ENCODE measurements around the gene GTPBP2. TPM values are rescaled to one million over a fixed set of nuclear protein-coding genes. Genes with fewer than 3 reads are reported as not detected.

The GTPBP2 gene
- total RNA-seq, 1 experiment from 2014 or later = 72.2 TPM

DNA sequence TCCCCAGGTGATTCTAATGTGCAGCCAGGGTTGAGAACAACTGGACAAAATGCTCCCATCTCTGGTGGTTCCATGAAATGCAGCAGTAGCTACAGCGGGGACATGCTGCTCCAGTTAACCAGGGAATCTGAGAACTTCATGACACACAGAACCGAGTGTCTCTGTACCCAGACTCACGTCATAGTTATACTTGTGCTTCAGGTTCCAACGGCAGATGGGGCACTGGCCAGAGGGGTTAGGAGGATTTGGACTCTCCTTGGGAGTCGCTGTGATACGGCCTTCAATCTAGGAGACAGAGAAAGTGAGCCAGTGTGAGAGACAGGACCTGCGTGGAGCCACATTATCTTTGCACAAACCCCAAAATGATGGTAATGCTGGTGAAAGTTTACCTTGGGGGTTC is 49.3 kb upstream of the GTPBP2 start:
- Mint-ChIP-seq H3K27ac (peak overlapping the region in 1 of 3 experiments; percentile 48; a peak in 1 of 7 replicates), H3K4me3 (no peak overlapping the region), H3K9me3 (no peaks in the 10 kb centered on the region), H3K27me3 (ENCODE audit: low read depth) (no peaks in the 10 kb centered on the region), H3K4me1 (peaks cover 9% of the 10 kb centered on the region in 2 experiments), H3K36me3 (ENCODE audit: insufficient read depth in 1 of 3, low read depth in 3 of 3) (peaks cover 37 to 70% (median 45%) of the 10 kb centered on the region in 3 experiments; a peak in 6 of 7 replicates)
- Histone ChIP-seq H4K20me1 (ENCODE audit: control insufficient read depth, insufficient read depth, insufficient read length) (no peaks in the 10 kb centered on the region), H3K27ac (ENCODE audit: insufficient read length, low read depth, low read length) (no peak overlapping the region), H2AK5ac (ENCODE audit: insufficient read length, low read length) (no peak overlapping the region), H3K23ac (ENCODE audit: insufficient read length, low read depth, low read length) (no peak overlapping the region), H4K91ac (ENCODE audit: insufficient read length, low read depth, low read length) (no peak overlapping the region), H3K9ac (ENCODE audit: extremely low read depth, insufficient read length, low read length) (no peak overlapping the region), H3K27me3 (ENCODE audit: insufficient read depth, low read length) (no peaks in the 10 kb centered on the region; the same call in 1 of the 2 replicates), H4K8ac (replicated peaks; ENCODE audit: insufficient read length, low read depth, low read length) (no peak overlapping the region), H3K79me2 (ENCODE audit: insufficient read depth, low read length) (no peaks in the 10 kb centered on the region; the same call in 1 of the 2 replicates), H3K4me1 (ENCODE audit: insufficient read depth, low read length) (no peaks in the 10 kb centered on the region), H3K4ac (ENCODE audit: low read depth, low read length) (no peak overlapping the region), H3K23me2 (ENCODE audit: insufficient read length, low read depth, low read length, poor library complexity, severe bottlenecking) (no peaks in the 10 kb centered on the region), H2BK20ac (ENCODE audit: low read depth, low read length, poor library complexity, severe bottlenecking) (no peak overlapping the region), H3K56ac (ENCODE audit: insufficient read length, low read depth, low read length) (no peak overlapping the region), H4K5ac (ENCODE audit: insufficient read length, low read depth, low read length) (no peak overlapping the region), H3K14ac (ENCODE audit: insufficient read depth, low read length) (no peak overlapping the region), H3K4me2 (ENCODE audit: insufficient read depth, insufficient read length, low read length) (no peak overlapping the region), H2BK12ac (ENCODE audit: insufficient read length, low read depth, low read length) (no peak overlapping the region), H2BK5ac (ENCODE audit: insufficient read length, low read length) (no peak overlapping the region), H3T11ph (ENCODE audit: low read length) (no peak overlapping the region), H3K18ac (ENCODE audit: insufficient read length, low read depth, low read length) (no peak overlapping the region), H2BK120ac (ENCODE audit: low read depth, low read length, poor library complexity, severe bottlenecking) (no peak overlapping the region), H3K79me1 (ENCODE audit: insufficient read depth, low read depth, low read length, poor library complexity, severe bottlenecking) (peaks cover 2% of the 10 kb centered on the region), H3K9me3 (ENCODE audit: control insufficient read depth, low read depth, low read length) (no peaks in the 10 kb centered on the region), H2AFZ (ENCODE audit: low read length) (no peak overlapping the region), H2BK15ac (ENCODE audit: low read depth, low read length) (no peak overlapping the region)
- no peak for TF ChIP-seq CTCF (conservative IDR thresholded peaks at IDR 0.05)
- WGBS (ENCODE audit: extremely low coverage, insufficient read length, low lambda C conversion rate) = no CpG with 5 or more reads among the region's 7 CpGs
- DNase-seq = no peak
